Esophagus squamous epithelium (tissue), 4 donors: ENCODE measurements around the gene GIMAP1.

Experiments used
- CTCF ChIP-seq, 6 experiments: fragments of 450-650 bp in 4 of 6; fragments of 200-600 bp in 2 of 6; sonication (generic) in 2 of 6; IDR thresholded peaks; one replicate each; pipeline ENCODE4 v1.5.1; 2016 to 2019; ENCODE audit warnings: antibody characterized with exemption in 6 of 6, mild to moderate bottlenecking in 4 of 6, moderate library complexity in 4 of 6
- POLR2A ChIP-seq, 4 donors: fragments of 450-650 bp; IDR thresholded peaks; one replicate each; pipeline ENCODE4 v1.6.1; 2017; ENCODE audit warnings: antibody characterized with exemption in 4 of 4, mild to moderate bottlenecking in 4 of 4, moderate library complexity in 3 of 4

- TF ChIP-seq CTCF (IDR thresholded peaks at IDR 0.05) (no peak), POLR2A (IDR thresholded peaks at IDR 0.05) (no peak)
These were observed 17.8 kb downstream of the GIMAP1 start for GRCh38 chr7:150734254-150734653.
